HepG2 (cell line): Measurements from ENCODE around the gene ZMPSTE24. TPM values are rescaled to one million over a fixed set of nuclear protein-coding genes. Genes with fewer than 3 reads are reported as not detected.

Experiments
- FOXJ3 ChIP-seq: sonication (generic); formaldehyde crosslinking; IDR thresholded peaks from 2 replicates; pipeline ENCODE4 v1.4.0; 2020; ENCODE audit warnings: missing genetic modification reagents, mild to moderate bottlenecking, borderline replicate concordance
- GPN1 ChIP-seq: sonication (generic); formaldehyde crosslinking; IDR thresholded peaks from 2 replicates; pipeline ENCODE4 v1.5.1; 2020; ENCODE audit warnings: missing genetic modification reagents, borderline replicate concordance
- HDAC6 ChIP-seq: fragments of 200-600 bp; sonication (generic); IDR thresholded peaks from 2 replicates; pipeline ENCODE4 v1.7.0; 2017; ENCODE audit warnings: mild to moderate bottlenecking, antibody characterized with exemption, low read length, low read depth
- JUNB ChIP-seq: sonication (generic); formaldehyde crosslinking; IDR thresholded peaks from 2 replicates; pipeline ENCODE4 v1.8.0; 2022; ENCODE audit warnings: missing genetic modification reagents, mild to moderate bottlenecking, borderline replicate concordance
- RBAK ChIP-seq: sonication (generic); formaldehyde crosslinking; IDR thresholded peaks from 2 replicates; pipeline ENCODE4 v1.5.1; 2020; ENCODE audit warnings: mild to moderate bottlenecking, missing genetic modification reagents
- STAG1 ChIP-seq: sonication (generic); formaldehyde crosslinking; IDR thresholded peaks from 2 replicates; pipeline ENCODE4 v1.4.0; 2020; ENCODE audit warnings: missing genetic modification reagents
- TBX2 ChIP-seq: sonication (generic); formaldehyde crosslinking; IDR thresholded peaks from 2 replicates; pipeline ENCODE4 v1.5.0; 2020; ENCODE audit warnings: missing genetic modification reagents, mild to moderate bottlenecking, borderline replicate concordance
- TFDP1 ChIP-seq: IDR thresholded peaks from 2 replicates; pipeline ENCODE4 v1.6.1; 2016; ENCODE audit warnings: missing compliant biosample characterization, missing genetic modification reagents, borderline replicate concordance
- TMF1 ChIP-seq: sonication (generic); formaldehyde crosslinking; IDR thresholded peaks from 2 replicates; pipeline ENCODE4 v1.8.1; 2022; ENCODE audit warnings: low read depth, missing genetic modification reagents
- TP53 ChIP-seq: sonication (generic); formaldehyde crosslinking; conservative IDR thresholded peaks from 2 replicates; pipeline ENCODE4 v1.4.0; 2020; ENCODE audit warnings: missing genetic modification reagents
- UBTF ChIP-seq: sonication (generic); formaldehyde crosslinking; IDR thresholded peaks from 2 replicates; pipeline ENCODE4 v1.4.0; 2020; ENCODE audit warnings: mild to moderate bottlenecking, missing genetic modification reagents
- ZEB1 ChIP-seq: IDR thresholded peaks from 2 replicates; pipeline ENCODE4 v1.6.1; 2012; ENCODE audit warnings: mild to moderate bottlenecking, low read depth, inconsistent platforms; ENCODE audit not compliant: insufficient replicate concordance
- ZKSCAN5 ChIP-seq: sonication (generic); formaldehyde crosslinking; IDR thresholded peaks from 2 replicates; pipeline ENCODE4 v1.5.1; 2020; ENCODE audit warnings: mild to moderate bottlenecking, missing genetic modification reagents
- ZNF546 ChIP-seq: sonication (generic); formaldehyde crosslinking; conservative IDR thresholded peaks from 2 replicates; pipeline ENCODE4 v1.8.1; 2023; ENCODE audit warnings: mild to moderate bottlenecking, missing genetic modification reagents
- ZNF646 ChIP-seq: sonication (generic); formaldehyde crosslinking; IDR thresholded peaks from 2 replicates; pipeline ENCODE4 v1.9.0; 2021; ENCODE audit warnings: mild to moderate bottlenecking, missing genetic modification reagents
- ZNF674 ChIP-seq: sonication (generic); formaldehyde crosslinking; IDR thresholded peaks from 2 replicates; pipeline ENCODE4 v1.5.0; 2020; ENCODE audit warnings: low read depth, mild to moderate bottlenecking, missing genetic modification reagents
- ZNF839 ChIP-seq: sonication (generic); formaldehyde crosslinking; IDR thresholded peaks from 2 replicates; pipeline ENCODE4 v1.4.0; 2020; ENCODE audit warnings: missing genetic modification reagents, mild to moderate bottlenecking, borderline replicate concordance
- ZNF879 ChIP-seq: sonication (generic); formaldehyde crosslinking; IDR thresholded peaks from 2 replicates; pipeline ENCODE4 v1.8.1; 2023; ENCODE audit warnings: missing genetic modification reagents
- ZSCAN25 ChIP-seq: sonication (generic); formaldehyde crosslinking; IDR thresholded peaks from 2 replicates; pipeline ENCODE4 v1.8.0; 2022; ENCODE audit warnings: mild to moderate bottlenecking, missing genetic modification reagents
- ZSCAN29 ChIP-seq: sonication (generic); formaldehyde crosslinking; conservative IDR thresholded peaks from 2 replicates; pipeline ENCODE4 v1.4.0; 2020; ENCODE audit warnings: mild to moderate bottlenecking, missing genetic modification reagents
- polyA plus RNA-seq, 8 experiments: library from polyadenylated mRNA; depleted of rRNA in 3 of 8; stranded (reverse) in 7 of 8; unstranded in 1 of 8; fragments of >200 nt; fragmentation: Illumina TruSeq in 4 of 8; extraction: Trizol in 4 of 8; gene quantifications; 2 replicates each; pipeline versions ENCODE4 v1.2.1 to v1.2.3, GENCODE V29; 2011 to 2016; ENCODE audit warnings: low read depth in 4 of 8, missing spikeins in 1 of 8, mixed read lengths in 1 of 8; ENCODE audit not compliant: insufficient read depth in 1 of 8
- total RNA-seq, 5 experiments: library from RNA; depleted of rRNA; stranded (reverse); fragments of >200 nt; fragmentation: Illumina TruSeq; extraction: Trizol; gene quantifications; 2 replicates each; pipeline ENCODE4 v1.2.3, GENCODE V29; 2016; ENCODE audit warnings: low read depth in 1 of 5

The ZMPSTE24 gene
- total and polyA plus RNA-seq, 2 of the 13 experiments (the other 11 are each of a cell fraction or from before 2014, with no cell fraction given), result 13.6 to 60.2 TPM

- no peak for TF ChIP-seq ZSCAN25
- no peak for TF ChIP-seq TP53 (CRISPR knock-in tag)
- TF ChIP-seq ZNF879 (CRISPR knock-in tag), result no peak
- no peak for TF ChIP-seq ZNF646 (CRISPR knock-in tag)
- no peak for TF ChIP-seq ZKSCAN5 (CRISPR knock-in tag)
- no peak for TF ChIP-seq HDAC6
- no peak for TF ChIP-seq TFDP1 (CRISPR knock-in tag)
- peak; percentile 100 for TF ChIP-seq STAG1 (CRISPR knock-in tag)
- TF ChIP-seq UBTF (CRISPR knock-in tag), result peak; percentile 28; the same call in 1 of the 2 replicates
- TF ChIP-seq ZSCAN29 (CRISPR knock-in tag), result no peak
- TF ChIP-seq ZNF674 (CRISPR knock-in tag), result no peak
- TF ChIP-seq JUNB, result no peak
- no peak for TF ChIP-seq TBX2 (CRISPR knock-in tag)
- TF ChIP-seq TMF1 (CRISPR knock-in tag), result no peak
- TF ChIP-seq FOXJ3 (CRISPR knock-in tag), result no peak
- TF ChIP-seq ZNF546 (CRISPR knock-in tag), result no peak
- TF ChIP-seq ZEB1, result no peak
- TF ChIP-seq GPN1 (CRISPR knock-in tag), result no peak
- no peak for TF ChIP-seq RBAK
- peak; percentile 76; the same call in 1 of the 2 replicates for TF ChIP-seq ZNF839
Observed at GRCh38 chr1:40338745-40339419, 80.8 kb downstream of the ZMPSTE24 start (continued).
